Body of pancreas (tissue), 4 donors: ENCODE data around the gene GAPT.

Source experiments
- POLR2A ChIP-seq, 3 donors: fragments of 450-650 bp; IDR thresholded peaks; one replicate each; pipeline ENCODE4 v1.6.1; 2016; ENCODE audit warnings: antibody characterized with exemption in 3 of 3, mild to moderate bottlenecking in 2 of 3
- TF ChIP-seq, protein P1 (sequence below), 7 experiments: fragments of 450-650 bp in 4 of 7; fragments of 200-600 bp in 3 of 7; sonication (generic) in 3 of 7; IDR thresholded peaks; one replicate each; pipeline ENCODE4 v1.5.1; 2016 to 2019; ENCODE audit warnings: antibody characterized with exemption in 7 of 7

DNA sequence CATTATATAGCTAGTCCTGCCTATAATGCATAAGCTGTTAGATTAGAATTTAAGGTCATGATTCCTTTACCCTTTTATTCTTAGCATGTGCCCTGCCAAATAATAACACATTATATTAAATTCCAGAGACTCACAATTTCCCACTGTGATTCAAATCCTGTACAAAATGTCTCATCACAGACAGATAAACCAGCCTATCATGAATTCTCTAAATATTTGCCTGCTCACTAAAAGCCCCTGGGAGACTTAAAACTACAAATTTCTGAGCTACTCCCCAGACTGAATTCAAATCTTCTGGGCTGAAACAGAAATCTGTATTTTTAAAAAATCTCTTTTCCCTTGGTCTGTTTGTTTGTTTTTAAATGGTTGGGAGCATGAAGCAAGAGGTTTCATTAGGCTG is 32.7 kb downstream of the GAPT start:
- TF ChIP-seq, protein P1, sequence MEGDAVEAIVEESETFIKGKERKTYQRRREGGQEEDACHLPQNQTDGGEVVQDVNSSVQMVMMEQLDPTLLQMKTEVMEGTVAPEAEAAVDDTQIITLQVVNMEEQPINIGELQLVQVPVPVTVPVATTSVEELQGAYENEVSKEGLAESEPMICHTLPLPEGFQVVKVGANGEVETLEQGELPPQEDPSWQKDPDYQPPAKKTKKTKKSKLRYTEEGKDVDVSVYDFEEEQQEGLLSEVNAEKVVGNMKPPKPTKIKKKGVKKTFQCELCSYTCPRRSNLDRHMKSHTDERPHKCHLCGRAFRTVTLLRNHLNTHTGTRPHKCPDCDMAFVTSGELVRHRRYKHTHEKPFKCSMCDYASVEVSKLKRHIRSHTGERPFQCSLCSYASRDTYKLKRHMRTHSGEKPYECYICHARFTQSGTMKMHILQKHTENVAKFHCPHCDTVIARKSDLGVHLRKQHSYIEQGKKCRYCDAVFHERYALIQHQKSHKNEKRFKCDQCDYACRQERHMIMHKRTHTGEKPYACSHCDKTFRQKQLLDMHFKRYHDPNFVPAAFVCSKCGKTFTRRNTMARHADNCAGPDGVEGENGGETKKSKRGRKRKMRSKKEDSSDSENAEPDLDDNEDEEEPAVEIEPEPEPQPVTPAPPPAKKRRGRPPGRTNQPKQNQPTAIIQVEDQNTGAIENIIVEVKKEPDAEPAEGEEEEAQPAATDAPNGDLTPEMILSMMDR (IDR thresholded peaks at IDR 0.05) = no peak
- TF ChIP-seq POLR2A (IDR thresholded peaks at IDR 0.05) = no peak
